ENCODE data around the gene OPRM1. TPM values are rescaled to one million over a fixed set of nuclear protein-coding genes. Genes with fewer than 3 reads are reported as not detected.

OPRM1 gene
- total RNA-seq, 1 donor: not detected

GRCh38 chr6:154060076-154060475, 21.0 kb downstream of the OPRM1 start:
- no peak overlapping the region for H3K27ac ChIP-seq (ENCODE audit: low read depth, low read length)
- no peak overlapping the region for H3K4me3 ChIP-seq (ENCODE audit: insufficient read depth, low read length)
- H3K4me2 ChIP-seq (ENCODE audit: insufficient read depth, low read length): no peak overlapping the region
- no peaks in the 10 kb centered on the region for H4K20me1 ChIP-seq (ENCODE audit: insufficient read depth, low read length)
- DNase-seq (ENCODE audit: insufficient read length, low spot score, missing footprints): no peak
- H2AFZ ChIP-seq (ENCODE audit: low read length): no peak overlapping the region
- H3K36me3 ChIP-seq (ENCODE audit: insufficient read depth, low read length): no peaks in the 10 kb centered on the region
- H3K9me3 ChIP-seq (ENCODE audit: low read depth, low read length): no peaks in the 10 kb centered on the region
- H3K4me1 ChIP-seq (ENCODE audit: insufficient read depth, low read length): no peaks in the 10 kb centered on the region
- H3K79me2 ChIP-seq (ENCODE audit: insufficient read depth, low read length): no peaks in the 10 kb centered on the region
- no peaks in the 10 kb centered on the region for H3K27me3 ChIP-seq (ENCODE audit: insufficient read depth, low read length)
- TF ChIP-seq, protein P1, sequence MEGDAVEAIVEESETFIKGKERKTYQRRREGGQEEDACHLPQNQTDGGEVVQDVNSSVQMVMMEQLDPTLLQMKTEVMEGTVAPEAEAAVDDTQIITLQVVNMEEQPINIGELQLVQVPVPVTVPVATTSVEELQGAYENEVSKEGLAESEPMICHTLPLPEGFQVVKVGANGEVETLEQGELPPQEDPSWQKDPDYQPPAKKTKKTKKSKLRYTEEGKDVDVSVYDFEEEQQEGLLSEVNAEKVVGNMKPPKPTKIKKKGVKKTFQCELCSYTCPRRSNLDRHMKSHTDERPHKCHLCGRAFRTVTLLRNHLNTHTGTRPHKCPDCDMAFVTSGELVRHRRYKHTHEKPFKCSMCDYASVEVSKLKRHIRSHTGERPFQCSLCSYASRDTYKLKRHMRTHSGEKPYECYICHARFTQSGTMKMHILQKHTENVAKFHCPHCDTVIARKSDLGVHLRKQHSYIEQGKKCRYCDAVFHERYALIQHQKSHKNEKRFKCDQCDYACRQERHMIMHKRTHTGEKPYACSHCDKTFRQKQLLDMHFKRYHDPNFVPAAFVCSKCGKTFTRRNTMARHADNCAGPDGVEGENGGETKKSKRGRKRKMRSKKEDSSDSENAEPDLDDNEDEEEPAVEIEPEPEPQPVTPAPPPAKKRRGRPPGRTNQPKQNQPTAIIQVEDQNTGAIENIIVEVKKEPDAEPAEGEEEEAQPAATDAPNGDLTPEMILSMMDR (IDR thresholded peaks at IDR 0.05; ENCODE audit: extremely low read depth, low read depth, low read length): no peak

GRCh38 chr6:154070041-154070440, 31.0 kb downstream of the OPRM1 start:
- TF ChIP-seq, protein P1 (IDR thresholded peaks at IDR 0.05; ENCODE audit: extremely low read depth, low read depth, low read length): no peak
- H3K36me3 ChIP-seq (ENCODE audit: insufficient read depth, low read length): no peaks in the 10 kb centered on the region

GRCh38 chr6:154070657-154071056, 31.6 kb downstream of the OPRM1 start:
- no peak for DNase-seq (ENCODE audit: insufficient read length, low spot score, missing footprints)
- Histone ChIP-seq H3K27me3 (ENCODE audit: insufficient read depth, low read length) (no peaks in the 10 kb centered on the region), H3K79me2 (ENCODE audit: insufficient read depth, low read length) (no peaks in the 10 kb centered on the region), H3K9me3 (ENCODE audit: low read depth, low read length) (no peaks in the 10 kb centered on the region), H4K20me1 (ENCODE audit: insufficient read depth, low read length) (no peaks in the 10 kb centered on the region), H3K4me3 (ENCODE audit: insufficient read depth, low read length) (no peak overlapping the region), H3K27ac (ENCODE audit: low read depth, low read length) (no peak overlapping the region), H3K36me3 (ENCODE audit: insufficient read depth, low read length) (no peaks in the 10 kb centered on the region), H3K4me2 (ENCODE audit: insufficient read depth, low read length) (no peak overlapping the region), H3K4me1 (ENCODE audit: insufficient read depth, low read length) (no peaks in the 10 kb centered on the region), H2AFZ (ENCODE audit: low read length) (no peak overlapping the region)
- TF ChIP-seq, protein P1 (IDR thresholded peaks at IDR 0.05; ENCODE audit: extremely low read depth, low read depth, low read length): no peak

More at GRCh38 chr6:154070041-154070440, 31.0 kb downstream of the OPRM1 start:
- Histone ChIP-seq H3K27ac (ENCODE audit: low read depth, low read length) (no peak overlapping the region), H3K4me2 (ENCODE audit: insufficient read depth, low read length) (no peak overlapping the region), H2AFZ (ENCODE audit: low read length) (no peak overlapping the region), H4K20me1 (ENCODE audit: insufficient read depth, low read length) (no peaks in the 10 kb centered on the region), H3K27me3 (ENCODE audit: insufficient read depth, low read length) (no peaks in the 10 kb centered on the region), H3K79me2 (ENCODE audit: insufficient read depth, low read length) (no peaks in the 10 kb centered on the region), H3K4me3 (ENCODE audit: insufficient read depth, low read length) (no peak overlapping the region), H3K4me1 (ENCODE audit: insufficient read depth, low read length) (no peaks in the 10 kb centered on the region), H3K9me3 (ENCODE audit: low read depth, low read length) (no peaks in the 10 kb centered on the region)
- no peak for DNase-seq (ENCODE audit: insufficient read length, low spot score, missing footprints)

GRCh38 chr6:154071236-154071635, 32.2 kb downstream of the OPRM1 start:
- Histone ChIP-seq H3K9me3 (ENCODE audit: low read depth, low read length) (no peaks in the 10 kb centered on the region), H3K4me2 (ENCODE audit: insufficient read depth, low read length) (no peak overlapping the region), H3K27me3 (ENCODE audit: insufficient read depth, low read length) (no peaks in the 10 kb centered on the region), H3K27ac (ENCODE audit: low read depth, low read length) (no peak overlapping the region), H4K20me1 (ENCODE audit: insufficient read depth, low read length) (no peaks in the 10 kb centered on the region), H3K36me3 (ENCODE audit: insufficient read depth, low read length) (no peaks in the 10 kb centered on the region), H3K79me2 (ENCODE audit: insufficient read depth, low read length) (no peaks in the 10 kb centered on the region), H2AFZ (ENCODE audit: low read length) (no peak overlapping the region), H3K4me3 (ENCODE audit: insufficient read depth, low read length) (no peak overlapping the region), H3K4me1 (ENCODE audit: insufficient read depth, low read length) (no peaks in the 10 kb centered on the region)
- no peak for DNase-seq (ENCODE audit: insufficient read length, low spot score, missing footprints)
- TF ChIP-seq, protein P1 (IDR thresholded peaks at IDR 0.05; ENCODE audit: extremely low read depth, low read depth, low read length): no peak

Data from osteoblast (primary cell).